SJSA1 (cell line): ENCODE results near the gene IGSF21. TPM values are rescaled to one million over a fixed set of nuclear protein-coding genes. Genes with fewer than 3 reads are reported as not detected.

Experiments used
- DNase-seq, 2 experiments: peaks; one replicate each; pipeline ENCODE4 v3.0.0-alpha.2; 2015 to 2020; ENCODE audit warnings: low spot score in 2 of 2, low read depth in 1 of 2
- H3K27ac ChIP-seq: fragments of 250-450 bp; sonication (Bioruptor Pico); 2 replicates; pipeline ENCODE4 v1.5.1; 2020; ENCODE audit warnings: mild to moderate bottlenecking, moderate library complexity
- H3K27me3 ChIP-seq: fragments of 250-450 bp; sonication (Bioruptor Pico); replicated peaks from 2 replicates; pipeline ENCODE4 v1.5.1; 2020; ENCODE audit warnings: mild to moderate bottlenecking, moderate library complexity
- H3K36me3 ChIP-seq: fragments of 250-450 bp; sonication (Bioruptor Pico); 2 replicates; pipeline ENCODE4 v1.5.1; 2020; ENCODE audit warnings: mild to moderate bottlenecking
- H3K4me1 ChIP-seq: fragments of 250-450 bp; sonication (Bioruptor Pico); replicated peaks from 2 replicates; pipeline ENCODE4 v1.6.1; 2021; ENCODE audit warnings: mild to moderate bottlenecking
- H3K4me3 ChIP-seq: fragments of 250-450 bp; sonication (Bioruptor Pico); 2 replicates; pipeline ENCODE4 v1.5.1; 2020; ENCODE audit warnings: mild to moderate bottlenecking
- H3K9me3 ChIP-seq: fragments of 250-450 bp; sonication (Bioruptor Pico); replicated peaks from 2 replicates; pipeline ENCODE4 v1.5.1; 2020; ENCODE audit warnings: mild to moderate bottlenecking
- total RNA-seq: library from RNA; depleted of rRNA; stranded (reverse); fragments of >200 nt; shearing (Covaris generic); gene quantifications from 2 replicates; pipeline ENCODE4 v1.2.3, GENCODE V29; 2014

Gene IGSF21
- total RNA-seq, 1 experiment from 2014 or later = not detected

GRCh38 chr1:18337757-18338156 is 230.2 kb downstream of the IGSF21 start:
- Histone ChIP-seq H3K4me3 (no peak overlapping the region), H3K27me3 (no peaks in the 10 kb centered on the region), H3K27ac (no peak overlapping the region), H3K9me3 (no peaks in the 10 kb centered on the region), H3K4me1 (no peaks in the 10 kb centered on the region), H3K36me3 (no peaks in the 10 kb centered on the region)
- DNase-seq = no peak

DNA sequence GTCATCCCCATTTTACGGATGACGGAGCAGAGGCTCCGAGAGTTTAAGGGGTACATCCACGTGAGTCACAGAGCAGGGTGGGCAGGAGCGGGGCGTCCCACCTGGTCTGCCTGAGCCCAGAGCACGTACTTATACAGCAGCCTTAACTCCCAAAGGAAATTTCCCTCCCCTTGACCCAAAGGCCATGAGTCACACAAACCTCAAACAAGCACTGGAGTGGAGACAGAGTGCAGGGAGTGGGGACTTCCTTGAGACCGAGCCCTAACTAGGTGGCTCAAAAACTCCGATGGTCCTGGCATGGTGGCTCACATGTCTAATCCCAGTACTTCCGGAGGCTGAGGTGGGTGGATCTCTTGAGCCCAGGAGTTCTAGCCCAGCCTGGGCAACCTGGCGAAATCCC is 231.6 kb downstream of the IGSF21 start:
- no peaks in the 10 kb centered on the region for H3K9me3 ChIP-seq
- DNase-seq = no peak

DNA sequence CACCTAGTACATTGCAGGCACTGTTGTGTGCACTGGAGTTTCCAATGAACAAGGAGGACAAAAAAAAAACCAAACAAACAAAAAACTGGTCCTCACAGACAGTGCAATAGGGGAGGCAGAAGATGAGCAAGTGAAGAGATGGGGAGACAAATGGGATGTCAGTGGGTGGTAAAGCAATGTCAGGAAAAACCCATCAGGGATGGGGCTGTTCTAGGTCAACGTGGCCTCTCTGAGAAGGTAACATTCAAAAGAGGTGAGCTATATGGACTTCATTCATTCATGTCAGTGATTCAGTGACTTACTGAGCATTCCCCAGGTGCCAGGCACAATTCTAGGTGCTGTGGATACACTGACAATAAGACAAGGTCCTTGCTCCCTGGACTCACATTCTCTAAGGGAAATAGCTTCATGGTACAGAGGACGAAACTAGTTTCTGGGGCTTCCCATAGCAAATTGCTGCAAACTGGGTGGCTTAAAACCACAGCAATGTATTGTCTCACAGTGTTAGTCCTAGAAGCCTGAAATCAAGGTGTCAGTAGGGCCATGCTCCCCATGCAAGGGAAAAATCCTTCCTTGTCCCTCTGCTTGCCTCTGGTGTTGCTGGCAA is 232.7 kb downstream of the IGSF21 start:
- no peak for DNase-seq

More for the DNA sequence above, 231.6 kb downstream of the IGSF21 start:
- Histone ChIP-seq H3K4me1 (no peaks in the 10 kb centered on the region), H3K27me3 (no peaks in the 10 kb centered on the region), H3K27ac (no peak overlapping the region), H3K36me3 (no peaks in the 10 kb centered on the region), H3K4me3 (no peak overlapping the region)

GRCh38 chr1:18340787-18341186 is 233.2 kb downstream of the IGSF21 start:
- H3K36me3 ChIP-seq = no peaks in the 10 kb centered on the region
- no peaks in the 10 kb centered on the region for H3K4me1 ChIP-seq
- DNase-seq = no peak
- H3K27ac ChIP-seq = no peak overlapping the region
- H3K4me3 ChIP-seq = no peak overlapping the region
- no peaks in the 10 kb centered on the region for H3K27me3 ChIP-seq
- H3K9me3 ChIP-seq = no peaks in the 10 kb centered on the region

More for the DNA sequence above, 232.7 kb downstream of the IGSF21 start:
- Histone ChIP-seq H3K4me1 (no peaks in the 10 kb centered on the region), H3K4me3 (no peak overlapping the region), H3K36me3 (no peaks in the 10 kb centered on the region), H3K27ac (no peak overlapping the region), H3K27me3 (no peaks in the 10 kb centered on the region), H3K9me3 (no peaks in the 10 kb centered on the region)

DNA sequence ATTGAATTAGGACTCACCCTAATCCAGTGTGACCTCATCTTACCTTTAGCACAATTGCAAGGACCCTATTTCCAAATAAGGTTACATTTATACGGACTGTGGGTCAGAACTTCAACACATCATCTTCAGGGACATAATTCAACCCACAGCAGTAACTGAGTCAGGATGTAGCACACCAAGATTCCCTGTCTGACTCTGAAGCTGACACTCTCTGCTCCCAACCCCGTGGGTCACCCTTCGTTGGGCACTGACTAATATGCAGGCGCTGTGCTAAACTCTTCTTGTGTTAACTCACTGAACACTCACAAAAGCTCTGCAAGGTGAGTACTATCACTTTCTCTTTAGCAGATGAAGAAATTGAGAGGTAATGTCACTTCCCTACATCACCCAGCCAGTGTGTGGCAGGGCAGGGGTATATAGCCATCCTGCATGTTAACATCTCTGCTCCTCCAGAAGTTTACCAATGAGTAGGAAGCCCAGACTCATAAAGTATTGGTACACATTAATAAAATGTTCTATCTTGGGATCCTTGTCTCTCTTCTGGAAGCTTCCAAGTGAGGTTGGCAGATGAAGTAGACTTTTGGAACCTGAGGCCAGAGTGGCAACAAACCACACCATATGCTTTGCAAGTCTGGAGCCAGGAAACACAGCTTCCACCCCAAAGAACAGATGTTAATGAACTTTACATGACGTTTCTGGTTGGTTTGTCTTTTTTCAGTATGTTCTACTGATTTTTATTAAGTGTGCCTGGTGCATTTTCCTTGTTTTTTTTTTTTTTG is 233.9 kb downstream of the IGSF21 start:
- Histone ChIP-seq H3K4me3 (no peak overlapping the region), H3K9me3 (no peaks in the 10 kb centered on the region), H3K27ac (no peak overlapping the region)

DNA sequence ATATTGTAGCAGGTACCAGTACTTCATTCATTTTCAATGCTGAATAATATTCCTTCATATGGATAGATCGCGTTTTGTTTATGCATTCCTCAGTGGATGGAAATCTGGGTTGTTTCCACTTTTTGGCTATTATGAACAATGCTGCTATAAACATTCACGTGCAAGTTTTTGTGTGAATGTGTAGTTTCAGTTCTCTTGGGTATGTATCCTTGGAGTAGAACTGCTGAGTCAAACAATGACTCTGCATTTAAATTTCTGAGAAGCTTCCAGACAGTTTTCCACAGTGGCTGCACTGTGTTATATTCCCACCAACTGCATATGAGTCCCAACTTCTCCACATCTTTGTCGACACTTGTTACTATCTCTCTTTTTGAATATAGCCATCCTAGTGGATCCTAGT is 235.1 kb downstream of the IGSF21 start:
- Histone ChIP-seq H3K36me3 (no peaks in the 10 kb centered on the region), H3K9me3 (no peaks in the 10 kb centered on the region), H3K27ac (no peak overlapping the region), H3K27me3 (no peaks in the 10 kb centered on the region), H3K4me1 (no peaks in the 10 kb centered on the region), H3K4me3 (no peak overlapping the region)
- no peak for DNase-seq

More for the DNA sequence above, 233.9 kb downstream of the IGSF21 start:
- no peaks in the 10 kb centered on the region for H3K36me3 ChIP-seq
- no peaks in the 10 kb centered on the region for H3K27me3 ChIP-seq
- no peak for DNase-seq
- H3K4me1 ChIP-seq = no peaks in the 10 kb centered on the region

DNA sequence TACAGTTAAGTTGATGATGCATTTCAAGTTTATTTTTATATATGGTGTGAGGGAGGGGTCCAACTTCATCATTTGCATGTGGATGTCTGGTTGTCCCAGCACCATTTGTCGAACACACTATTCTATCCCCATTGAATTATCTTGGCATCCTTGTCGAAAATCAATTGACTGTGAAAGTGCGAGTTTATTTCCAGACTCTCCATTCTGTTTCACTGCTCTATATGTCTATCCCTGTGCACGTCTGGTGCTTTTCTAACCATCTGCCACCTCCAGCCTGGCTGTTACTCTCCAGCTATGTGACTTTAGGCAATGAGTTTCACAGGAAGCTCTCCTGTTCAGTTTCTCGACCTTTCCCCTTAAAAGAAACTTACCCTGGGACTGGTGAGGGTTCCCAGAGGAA is 236.0 kb downstream of the IGSF21 start:
- Histone ChIP-seq H3K4me3 (no peak overlapping the region), H3K27ac (no peak overlapping the region), H3K36me3 (no peaks in the 10 kb centered on the region), H3K27me3 (no peaks in the 10 kb centered on the region), H3K9me3 (no peaks in the 10 kb centered on the region), H3K4me1 (no peaks in the 10 kb centered on the region)
- DNase-seq = no peak

GRCh38 chr1:18344755-18345154 is 237.2 kb downstream of the IGSF21 start:
- Histone ChIP-seq H3K27ac (no peak overlapping the region), H3K27me3 (no peaks in the 10 kb centered on the region), H3K36me3 (no peaks in the 10 kb centered on the region), H3K4me1 (no peaks in the 10 kb centered on the region), H3K9me3 (no peaks in the 10 kb centered on the region), H3K4me3 (no peak overlapping the region)
- DNase-seq = no peak

GRCh38 chr1:18347559-18347958 is 240.0 kb downstream of the IGSF21 start:
- Histone ChIP-seq H3K27me3 (no peaks in the 10 kb centered on the region), H3K9me3 (no peaks in the 10 kb centered on the region), H3K4me3 (no peak overlapping the region), H3K27ac (no peak overlapping the region), H3K4me1 (no peaks in the 10 kb centered on the region), H3K36me3 (no peaks in the 10 kb centered on the region)
- DNase-seq = no peak

- DNase-seq = no peak
- Histone ChIP-seq H3K4me3 (no peak overlapping the region), H3K4me1 (no peaks in the 10 kb centered on the region), H3K36me3 (no peaks in the 10 kb centered on the region), H3K9me3 (no peaks in the 10 kb centered on the region), H3K27me3 (no peaks in the 10 kb centered on the region), H3K27ac (no peak overlapping the region)
These were observed 240.8 kb downstream of the IGSF21 start for GRCh38 chr1:18348354-18348753.

- Histone ChIP-seq H3K27ac (no peak overlapping the region), H3K4me1 (no peaks in the 10 kb centered on the region), H3K4me3 (no peak overlapping the region), H3K9me3 (no peaks in the 10 kb centered on the region), H3K36me3 (no peaks in the 10 kb centered on the region), H3K27me3 (no peaks in the 10 kb centered on the region)
- no peak for DNase-seq
These were observed 243.1 kb downstream of the IGSF21 start for GRCh38 chr1:18350747-18351146.

GRCh38 chr1:18351735-18352134 is 244.1 kb downstream of the IGSF21 start:
- DNase-seq = no peak
- H3K36me3 ChIP-seq = no peaks in the 10 kb centered on the region
- H3K27me3 ChIP-seq = no peaks in the 10 kb centered on the region
- H3K9me3 ChIP-seq = no peaks in the 10 kb centered on the region
- H3K4me1 ChIP-seq = no peaks in the 10 kb centered on the region
- no peak overlapping the region for H3K27ac ChIP-seq
- no peak overlapping the region for H3K4me3 ChIP-seq

DNA sequence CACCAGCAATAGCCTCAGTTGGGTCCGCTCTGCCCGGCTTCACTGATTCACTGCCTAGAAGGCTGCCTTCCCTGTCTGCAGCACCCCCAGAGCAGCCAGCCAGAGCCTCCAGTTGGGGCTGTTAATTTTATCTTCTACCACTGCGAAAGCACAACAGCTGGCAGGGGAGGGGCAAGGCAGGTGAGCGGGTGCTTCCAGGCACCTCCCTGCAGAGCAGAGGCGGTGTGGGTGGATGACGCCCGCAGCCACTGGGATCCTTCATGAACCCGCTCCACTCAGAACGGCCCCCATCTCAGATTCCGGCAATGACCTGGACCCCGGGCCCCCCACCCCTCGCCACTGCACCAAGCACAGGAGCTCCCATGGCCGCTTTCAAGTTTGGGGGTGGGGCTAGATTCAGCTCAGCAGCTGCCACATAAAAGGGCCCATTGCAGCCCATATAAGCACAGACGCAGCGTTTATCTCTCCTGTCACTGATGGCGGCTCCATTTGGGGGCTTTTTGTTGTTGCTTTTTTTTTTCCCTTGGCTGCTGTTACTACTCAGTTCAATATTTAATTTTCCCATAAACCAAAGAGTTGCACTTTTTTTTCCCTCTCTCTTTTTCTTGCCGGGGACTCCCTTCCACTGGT is 245.2 kb downstream of the IGSF21 start:
- DNase-seq = no peak
- H3K4me1 ChIP-seq = no peaks in the 10 kb centered on the region
- no peak overlapping the region for H3K27ac ChIP-seq
- no peaks in the 10 kb centered on the region for H3K27me3 ChIP-seq
- H3K9me3 ChIP-seq = no peaks in the 10 kb centered on the region
- H3K36me3 ChIP-seq = no peaks in the 10 kb centered on the region
- no peak overlapping the region for H3K4me3 ChIP-seq

DNA sequence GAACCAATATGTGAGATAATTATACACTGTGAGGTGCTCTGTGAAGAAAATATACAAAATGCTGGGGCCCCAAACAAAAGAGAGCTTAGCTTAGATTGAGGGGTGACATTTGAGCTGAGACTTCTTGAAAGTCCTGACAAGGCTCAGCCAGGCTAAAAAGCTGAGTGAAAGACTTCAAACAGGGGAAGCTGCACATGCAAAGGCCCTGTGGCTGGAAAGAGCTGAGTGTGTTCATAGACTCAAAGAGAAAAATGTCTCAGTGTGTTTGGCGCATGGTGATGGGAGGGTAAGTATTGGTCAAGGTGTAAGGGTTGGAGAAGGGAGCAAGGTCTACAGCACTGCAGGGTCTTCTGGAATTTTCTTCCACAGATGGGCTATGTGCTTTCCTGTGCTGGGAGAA is 245.9 kb downstream of the IGSF21 start:
- Histone ChIP-seq H3K36me3 (no peaks in the 10 kb centered on the region), H3K9me3 (no peaks in the 10 kb centered on the region), H3K27ac (no peak overlapping the region), H3K4me1 (no peaks in the 10 kb centered on the region), H3K27me3 (no peaks in the 10 kb centered on the region), H3K4me3 (no peak overlapping the region)
- DNase-seq = no peak
